LNCAP (cell line): ENCODE data around the gene GLOD5.

Experiments used
- CTCF ChIP-seq: fragments of 450-650 bp; IDR thresholded peaks from 2 replicates; pipeline ENCODE4 v1.5.1; 2017; ENCODE audit warnings: mild to moderate bottlenecking

The GLOD5 gene

GRCh38 chrX:48814722-48815121, 53.2 kb downstream of the GLOD5 start:
- TF ChIP-seq CTCF, result no peak

- TF ChIP-seq CTCF, result no peak
These were observed 53.7 kb downstream of the GLOD5 start for GRCh38 chrX:48815266-48815665.

- TF ChIP-seq CTCF, result no peak
These were observed 54.7 kb downstream of the GLOD5 start for GRCh38 chrX:48816014-48816810.

- TF ChIP-seq CTCF, result no peak
These were observed 56.6 kb downstream of the GLOD5 start for GRCh38 chrX:48818098-48818497.

GRCh38 chrX:48818866-48819265, 57.3 kb downstream of the GLOD5 start:
- no peak for TF ChIP-seq CTCF

GRCh38 chrX:48823053-48823452, 61.5 kb downstream of the GLOD5 start:
- TF ChIP-seq CTCF, result no peak
